GM18909 (cell line): ENCODE data around the gene RPL12.

ENCODE experiments used
- ATAC-seq: cut with Tn5 transposase; IDR thresholded peaks from one replicate; pipeline ENCODE4 v1.9.1; 2021; ENCODE audit warnings: mild to moderate bottlenecking; ENCODE audit not compliant: unreplicated experiment, poor library complexity

RPL12 gene

GRCh38 chr9:127407492-127407843, 43.7 kb downstream of the RPL12 start:
- no peak for ATAC-seq

- no peak for ATAC-seq
Measured at GRCh38 chr9:127406799-127407491, 44.3 kb downstream of the RPL12 start.

- no peak for ATAC-seq
Measured at GRCh38 chr9:127405344-127406125, 45.7 kb downstream of the RPL12 start.

- no peak for ATAC-seq
Measured at GRCh38 chr9:127404631-127405030, 46.6 kb downstream of the RPL12 start.

- ATAC-seq: no peak
Measured at GRCh38 chr9:127403507-127404192, 47.6 kb downstream of the RPL12 start.

- ATAC-seq: no peak
Measured at GRCh38 chr9:127402401-127403090, 48.7 kb downstream of the RPL12 start.

- ATAC-seq: no peak
Measured at GRCh38 chr9:127399736-127400269, 51.4 kb downstream of the RPL12 start.

- ATAC-seq: no peak
Measured at GRCh38 chr9:127398715-127399400, 52.3 kb downstream of the RPL12 start.

- ATAC-seq: no peak
Measured at GRCh38 chr9:127398275-127398647, 52.9 kb downstream of the RPL12 start.
